OCI-LY1 (cell line): ENCODE measurements around the gene HSF4.

ENCODE experiments used
- H2AFZ ChIP-seq: fragments of 200-600 bp; sonication (generic), shearing (Covaris generic); 2 replicates; pipeline ENCODE4 v1.6.0; 2014; ENCODE audit warnings: antibody characterized with exemption, mild to moderate bottlenecking, low read length
- H3F3A ChIP-seq: fragments of 200-600 bp; sonication (generic), shearing (Covaris generic); 2 replicates; pipeline ENCODE4 v1.6.0; 2014; ENCODE audit warnings: mild to moderate bottlenecking, antibody characterized with exemption, low read length, moderate library complexity; ENCODE audit not compliant: insufficient read depth
- H3K27ac ChIP-seq: fragments of 200-600 bp; sonication (generic); 2 replicates; pipeline ENCODE4 v1.5.1; 2014; ENCODE audit warnings: low read length, mixed run types, mild to moderate bottlenecking, low read depth; ENCODE audit not compliant: poor library complexity, severe bottlenecking
- H3K27me3 ChIP-seq: fragments of 200-600 bp; sonication (generic); 2 replicates; pipeline ENCODE4 v1.6.0; 2014; ENCODE audit warnings: antibody characterized with exemption, mild to moderate bottlenecking, low read length, moderate library complexity; ENCODE audit not compliant: insufficient read depth
- H3K36me3 ChIP-seq: fragments of 200-600 bp; sonication (generic); 2 replicates; pipeline ENCODE4 v1.6.1; 2014; ENCODE audit warnings: mild to moderate bottlenecking, antibody characterized with exemption, low read length, moderate library complexity, mixed read lengths; ENCODE audit not compliant: insufficient read depth
- H3K4me1 ChIP-seq: fragments of 200-600 bp; sonication (generic); 2 replicates; pipeline ENCODE4 v1.5.1; 2014; ENCODE audit warnings: mild to moderate bottlenecking, low read length, moderate library complexity; ENCODE audit not compliant: insufficient read depth, severe bottlenecking
- H3K4me2 ChIP-seq: fragments of 200-600 bp; sonication (generic), shearing (Covaris generic); 2 replicates; pipeline ENCODE4 v1.6.1; 2014; ENCODE audit warnings: low read length
- H3K4me3 ChIP-seq: fragments of 200-600 bp; sonication (generic); 2 replicates; pipeline ENCODE4 v1.5.1; 2014; ENCODE audit warnings: low read length, low read depth, mild to moderate bottlenecking, mixed read lengths; ENCODE audit not compliant: poor library complexity, severe bottlenecking
- H3K79me2 ChIP-seq: fragments of 200-600 bp; shearing (Covaris generic); 2 replicates; pipeline ENCODE4 v1.6.1; 2016; ENCODE audit warnings: mixed run types, low read length, mixed read lengths; ENCODE audit not compliant: insufficient read depth
- H3K9ac ChIP-seq: fragments of 200-600 bp; sonication (generic), shearing (Covaris generic); 2 replicates; pipeline ENCODE4 v1.6.1; 2014; ENCODE audit warnings: mild to moderate bottlenecking, low read length, mixed read lengths
- H3K9me2 ChIP-seq: fragments of 200-600 bp; sonication (generic), shearing (Covaris generic); 2 replicates; pipeline ENCODE4 v1.6.1; 2014; ENCODE audit warnings: low read depth, mild to moderate bottlenecking, low read length, mixed read lengths
- H3K9me3 ChIP-seq: fragments of 200-600 bp; shearing (Covaris generic); 2 replicates; pipeline ENCODE4 v1.6.1; 2014; ENCODE audit warnings: low read length, mixed read lengths
- H4K20me1 ChIP-seq: fragments of 200-600 bp; sonication (generic), shearing (Covaris generic); 2 replicates; pipeline ENCODE4 v1.6.0; 2016; ENCODE audit warnings: mild to moderate bottlenecking, low read length; ENCODE audit not compliant: insufficient read depth
- EZH2 ChIP-seq: fragments of 200-600 bp; sonication (generic), shearing (Covaris generic); IDR thresholded peaks from 2 replicates; pipeline ENCODE4 v1.8.0; 2017; ENCODE audit warnings: borderline replicate concordance, mixed run types, mild to moderate bottlenecking, antibody characterized with exemption, low read length, moderate library complexity, mixed read lengths
- TF ChIP-seq, protein P1 (sequence below): fragments of 200-600 bp; sonication (generic), shearing (Covaris generic); IDR thresholded peaks from 2 replicates; pipeline ENCODE4 v1.5.1; 2017; ENCODE audit warnings: mild to moderate bottlenecking, antibody characterized with exemption, low read length, moderate library complexity, mixed read lengths

The HSF4 gene

GRCh38 chr16:67211674-67212073 is 47.1 kb downstream of the HSF4 start:
- Histone ChIP-seq H3F3A (no peaks in the 10 kb centered on the region), H3K9me3 (no peaks in the 10 kb centered on the region), H3K27me3 (no peaks in the 10 kb centered on the region), H3K4me1 (no peaks in the 10 kb centered on the region), H3K27ac (no peak overlapping the region), H2AFZ (no peak overlapping the region), H3K9me2 (no peaks in the 10 kb centered on the region), H3K9ac (no peak overlapping the region), H3K4me2 (no peak overlapping the region), H3K79me2 (no peaks in the 10 kb centered on the region), H3K4me3 (no peak overlapping the region), H3K36me3 (no peaks in the 10 kb centered on the region), H4K20me1 (no peaks in the 10 kb centered on the region)
- no peak for TF ChIP-seq EZH2
- TF ChIP-seq, protein P1, sequence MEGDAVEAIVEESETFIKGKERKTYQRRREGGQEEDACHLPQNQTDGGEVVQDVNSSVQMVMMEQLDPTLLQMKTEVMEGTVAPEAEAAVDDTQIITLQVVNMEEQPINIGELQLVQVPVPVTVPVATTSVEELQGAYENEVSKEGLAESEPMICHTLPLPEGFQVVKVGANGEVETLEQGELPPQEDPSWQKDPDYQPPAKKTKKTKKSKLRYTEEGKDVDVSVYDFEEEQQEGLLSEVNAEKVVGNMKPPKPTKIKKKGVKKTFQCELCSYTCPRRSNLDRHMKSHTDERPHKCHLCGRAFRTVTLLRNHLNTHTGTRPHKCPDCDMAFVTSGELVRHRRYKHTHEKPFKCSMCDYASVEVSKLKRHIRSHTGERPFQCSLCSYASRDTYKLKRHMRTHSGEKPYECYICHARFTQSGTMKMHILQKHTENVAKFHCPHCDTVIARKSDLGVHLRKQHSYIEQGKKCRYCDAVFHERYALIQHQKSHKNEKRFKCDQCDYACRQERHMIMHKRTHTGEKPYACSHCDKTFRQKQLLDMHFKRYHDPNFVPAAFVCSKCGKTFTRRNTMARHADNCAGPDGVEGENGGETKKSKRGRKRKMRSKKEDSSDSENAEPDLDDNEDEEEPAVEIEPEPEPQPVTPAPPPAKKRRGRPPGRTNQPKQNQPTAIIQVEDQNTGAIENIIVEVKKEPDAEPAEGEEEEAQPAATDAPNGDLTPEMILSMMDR, result no peak

DNA sequence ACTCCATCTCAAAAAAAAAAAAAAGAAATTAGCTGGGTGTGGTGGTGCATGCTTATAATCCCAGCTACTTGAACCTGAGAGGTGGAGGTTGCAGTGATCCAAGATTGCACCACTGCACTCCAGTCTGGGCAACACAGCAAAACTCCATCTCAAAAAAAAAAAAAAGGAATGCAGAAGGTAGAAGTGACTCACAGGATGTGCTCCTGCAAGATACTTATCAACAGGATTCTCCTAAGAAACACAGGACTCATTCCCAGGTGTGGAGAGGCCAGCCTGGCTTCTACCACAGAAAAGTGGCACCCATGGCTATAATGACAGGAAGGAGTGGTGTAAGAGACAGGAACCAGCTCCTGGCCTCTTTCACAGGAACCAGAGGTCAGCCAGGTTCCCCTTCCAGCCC is 48.2 kb downstream of the HSF4 start:
- TF ChIP-seq, protein P1, result no peak
- no peak for TF ChIP-seq EZH2
- H3K27ac ChIP-seq, result no peak overlapping the region
- no peak overlapping the region for H2AFZ ChIP-seq
- no peaks in the 10 kb centered on the region for H3K9me2 ChIP-seq
- H4K20me1 ChIP-seq, result no peaks in the 10 kb centered on the region
- no peaks in the 10 kb centered on the region for H3K79me2 ChIP-seq
- H3K4me1 ChIP-seq, result no peaks in the 10 kb centered on the region
- H3K9me3 ChIP-seq, result no peaks in the 10 kb centered on the region
- H3K4me2 ChIP-seq, result no peak overlapping the region
- H3F3A ChIP-seq, result no peaks in the 10 kb centered on the region
- H3K27me3 ChIP-seq, result no peaks in the 10 kb centered on the region
- H3K4me3 ChIP-seq, result no peak overlapping the region
- H3K9ac ChIP-seq, result no peak overlapping the region
- no peaks in the 10 kb centered on the region for H3K36me3 ChIP-seq

- no peak for TF ChIP-seq EZH2
- TF ChIP-seq, protein P1, result no peak
- no peaks in the 10 kb centered on the region for H3K9me3 ChIP-seq
Measured at GRCh38 chr16:67213197-67214019, 48.9 kb downstream of the HSF4 start.

More at GRCh38 chr16:67213197-67214019, 48.9 kb downstream of the HSF4 start:
- H3K27me3 ChIP-seq, result no peaks in the 10 kb centered on the region
- H3K4me1 ChIP-seq, result no peaks in the 10 kb centered on the region
- no peaks in the 10 kb centered on the region for H3K36me3 ChIP-seq
- no peak overlapping the region for H3K4me3 ChIP-seq
- H3K9ac ChIP-seq, result no peak overlapping the region
- no peak overlapping the region for H2AFZ ChIP-seq
- no peaks in the 10 kb centered on the region for H4K20me1 ChIP-seq
- no peaks in the 10 kb centered on the region for H3K79me2 ChIP-seq
- H3F3A ChIP-seq, result no peaks in the 10 kb centered on the region
- H3K4me2 ChIP-seq, result no peak overlapping the region
- H3K27ac ChIP-seq, result no peak overlapping the region
- H3K9me2 ChIP-seq, result no peaks in the 10 kb centered on the region
